ENCODE data around the gene SLC5A10.

The SLC5A10 gene

GRCh38 chr17:18965530-18966236 is 13.7 kb downstream of the SLC5A10 start:
- ATAC-seq: no peak

- ATAC-seq: no peak
Observed at GRCh38 chr17:18966831-18967624, 15.1 kb downstream of the SLC5A10 start.

- no peak for ATAC-seq
Observed at GRCh38 chr17:18967916-18968315, 16.0 kb downstream of the SLC5A10 start.

GRCh38 chr17:18968345-18968744 is 16.4 kb downstream of the SLC5A10 start:
- ATAC-seq: no peak

GRCh38 chr17:18968945-18969887 is 17.3 kb downstream of the SLC5A10 start:
- ATAC-seq: no peak

GRCh38 chr17:18970582-18971480 is 18.9 kb downstream of the SLC5A10 start:
- no peak for ATAC-seq

GRCh38 chr17:18971801-18972200 is 19.8 kb downstream of the SLC5A10 start:
- ATAC-seq: no peak

- peak; percentile 57 to 74 for ATAC-seq
Observed at GRCh38 chr17:18974407-18975149, 22.6 kb downstream of the SLC5A10 start.

GRCh38 chr17:18975597-18975996 is 23.6 kb downstream of the SLC5A10 start:
- no peak for ATAC-seq

GRCh38 chr17:18976201-18976600 is 24.2 kb downstream of the SLC5A10 start:
- ATAC-seq: no peak

- ATAC-seq: no peak
Observed at GRCh38 chr17:18977021-18977420, 25.1 kb downstream of the SLC5A10 start.

- no peak for ATAC-seq
Observed at GRCh38 chr17:18977646-18978045, 25.7 kb downstream of the SLC5A10 start.

GRCh38 chr17:18978050-18978449 is 26.1 kb downstream of the SLC5A10 start:
- ATAC-seq: no peak

GRCh38 chr17:18978655-18979054 is 26.7 kb downstream of the SLC5A10 start:
- ATAC-seq: no peak

GRCh38 chr17:18980682-18981334 is 28.8 kb downstream of the SLC5A10 start:
- no peak for ATAC-seq

- no peak for ATAC-seq
Observed at GRCh38 chr17:18981335-18981641, 29.3 kb downstream of the SLC5A10 start.

GRCh38 chr17:18981642-18982424 is 29.9 kb downstream of the SLC5A10 start:
- peak; percentile 74 for ATAC-seq

GRCh38 chr17:18984273-18985114 is 32.5 kb downstream of the SLC5A10 start:
- no peak for ATAC-seq

- ATAC-seq: no peak
Observed at GRCh38 chr17:18985475-18985874, 33.5 kb downstream of the SLC5A10 start.

Data from activated CD4-positive, CD25-positive, alpha-beta regulatory T cell treated with anti-CD3 and anti-CD28 coated beads, Interleukin-2, amount 50 U/mL, for 24 hours (primary cell).